ENCODE data around the gene PLB1.

Gene PLB1

GRCh38 chr2:28689771-28690170 is 193.9 kb downstream of the PLB1 start:
- no peak for TF ChIP-seq TAF1 (IDR thresholded peaks at IDR 0.05; ENCODE audit: borderline replicate concordance, low read depth, low read length)
- TF ChIP-seq POLR2AphosphoS5 (IDR thresholded peaks at IDR 0.05; ENCODE audit: low read depth, low read length): no peak
- no peak for TF ChIP-seq POLR2A (IDR thresholded peaks at IDR 0.05; ENCODE audit: low read depth, low read length)
- DNase-seq (ENCODE audit: insufficient read length) (no peak), FAIRE-seq (no peak)

- no peak for TF ChIP-seq POLR2AphosphoS5 (IDR thresholded peaks at IDR 0.05; ENCODE audit: low read depth, low read length)
- no peak for TF ChIP-seq TAF1 (IDR thresholded peaks at IDR 0.05; ENCODE audit: borderline replicate concordance, low read depth, low read length)
- no peak for TF ChIP-seq POLR2A (IDR thresholded peaks at IDR 0.05; ENCODE audit: low read depth, low read length)
- FAIRE-seq: no peak
- DNase-seq (ENCODE audit: insufficient read length): no peak
Observed at GRCh38 chr2:28692411-28692810, 196.6 kb downstream of the PLB1 start.

DNA sequence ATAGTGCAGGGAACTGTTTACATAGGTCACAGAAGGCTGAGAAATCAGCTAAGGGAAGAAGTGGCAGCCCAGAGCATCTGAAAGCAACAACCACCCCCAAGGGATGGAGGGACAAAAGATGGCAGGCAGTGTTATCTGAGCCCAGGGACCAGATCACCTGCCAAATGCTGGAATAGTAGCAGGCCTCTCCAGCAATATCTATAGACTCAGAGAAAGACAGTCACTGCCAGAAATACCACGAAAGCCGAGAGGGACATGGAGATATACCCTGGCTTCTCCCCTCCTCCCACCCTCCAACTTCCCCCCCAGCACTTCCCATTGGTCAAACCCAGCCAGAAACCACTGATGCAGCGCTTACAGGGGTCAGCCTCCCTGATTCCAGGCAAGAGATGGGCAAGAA is 197.4 kb downstream of the PLB1 start:
- TF ChIP-seq TAF1 (IDR thresholded peaks at IDR 0.05; ENCODE audit: borderline replicate concordance, low read depth, low read length) (no peak), POLR2AphosphoS5 (IDR thresholded peaks at IDR 0.05; ENCODE audit: low read depth, low read length) (no peak), POLR2A (IDR thresholded peaks at IDR 0.05; ENCODE audit: low read depth, low read length) (no peak)
- no peak for FAIRE-seq
- no peak for DNase-seq (ENCODE audit: insufficient read length)

Measured in GM12892 (cell line).